ENCODE results near the gene C2CD3. TPM values are rescaled to one million over a fixed set of nuclear protein-coding genes. Genes with fewer than 3 reads are reported as not detected.

C2CD3 gene, protein sequence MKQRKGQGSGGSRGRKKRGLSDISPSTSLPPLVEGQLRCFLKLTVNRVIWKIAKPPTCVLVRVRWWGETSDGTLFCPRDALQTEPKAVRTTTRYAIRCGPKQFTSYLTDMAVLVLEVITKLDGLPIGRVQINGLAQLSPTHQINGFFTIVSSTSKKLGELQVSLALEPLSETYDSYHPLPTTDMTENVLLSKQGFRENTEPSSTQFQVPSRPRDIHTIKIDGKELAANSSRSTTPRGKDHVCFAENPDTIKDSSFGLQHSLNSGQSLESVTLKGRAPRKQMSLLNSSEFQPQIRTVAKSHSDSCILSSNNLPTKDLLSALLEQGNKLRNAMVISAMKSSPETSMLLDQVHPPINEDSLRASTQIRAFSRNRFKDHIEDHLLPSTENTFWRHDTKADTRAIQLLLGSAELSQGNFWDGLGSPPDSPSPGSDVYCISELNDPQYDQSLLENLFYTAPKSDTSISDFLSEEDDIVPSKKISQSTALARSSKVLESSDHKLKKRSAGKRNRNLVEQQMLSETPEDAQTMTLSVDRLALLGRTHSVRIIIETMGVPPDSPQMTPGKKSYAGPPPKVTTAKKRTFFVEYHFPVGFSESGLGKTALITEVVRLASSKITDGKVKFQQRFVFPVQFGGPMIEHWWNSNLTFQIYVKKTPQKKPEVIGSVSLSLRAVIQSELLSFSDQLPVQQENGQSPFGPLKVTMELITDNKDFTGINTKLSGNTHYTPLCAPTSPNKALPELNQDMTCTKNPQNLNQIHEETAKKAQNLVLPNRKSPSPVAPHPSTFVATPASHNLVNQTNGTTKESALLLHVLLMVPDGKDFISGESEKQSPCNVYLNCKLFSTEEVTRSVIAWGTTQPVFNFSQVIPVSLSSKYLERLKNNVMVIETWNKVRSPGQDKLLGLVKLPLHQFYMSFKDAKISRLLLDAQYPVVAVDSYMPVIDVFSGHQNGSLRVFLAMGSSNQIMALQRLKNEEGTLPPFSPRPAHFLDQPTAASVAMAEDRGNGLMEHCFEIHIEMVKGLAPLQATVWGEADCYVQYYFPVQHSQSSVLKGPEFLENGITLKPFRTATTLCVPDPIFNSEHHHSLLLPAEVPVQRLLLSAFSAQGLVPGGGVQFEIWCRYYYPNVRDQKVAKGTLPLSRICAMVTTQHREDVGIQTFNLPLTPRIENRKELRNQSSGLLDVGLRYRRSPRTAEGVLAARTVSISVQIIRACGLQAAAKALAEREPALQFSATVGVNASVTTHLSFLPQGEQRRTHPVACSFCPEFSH (N-terminal part only)
- 22.3 TPM for polyA plus RNA-seq (2013, experiment 1 of 4)
- polyA plus RNA-seq (2013, experiment 2 of 4): 24.4 TPM
- polyA plus RNA-seq (2013, experiment 3 of 4): 18.0 TPM
- polyA plus RNA-seq (2013, experiment 4 of 4): 21.2 TPM

GRCh38 chr11:74170694-74171629 is at the start of gene C2CD3, which contains the start of gene PPME1:
Gene C2CD3 (minus strand): TSS chr11:74171002. CDS start chr11:74170792, 210 bp downstream.
Gene PPME1 (plus strand): TSS chr11:74171289. CDS start chr11:74171422, 133 bp downstream.
- Histone ChIP-seq H3K27ac (ENCODE audit: insufficient read depth, low read depth, low read length, poor library complexity, severe bottlenecking) (peak within 1 kb of the TSS; percentile 87), H3K36me3 (ENCODE audit: control insufficient read depth, insufficient read depth, low read length) (peaks cover 10% of the 10 kb centered on the region), H3K27me3 (ENCODE audit: control insufficient read depth, insufficient read depth, low read length, poor library complexity, severe bottlenecking) (no peaks in the 10 kb centered on the region), H3K9me3 (ENCODE audit: control insufficient read depth, low read length) (no peaks in the 10 kb centered on the region), H3K4me3 (ENCODE audit: insufficient read depth, low read depth, low read length) (peak within 1 kb of the TSS; percentile 97), H3K4me1 (ENCODE audit: control insufficient read depth, insufficient read depth, low read length) (peaks cover 20% of the 10 kb centered on the region)
- 0% methylated on average over 68 of the region's 68 CpGs for WGBS, 2 experiments

DNA sequence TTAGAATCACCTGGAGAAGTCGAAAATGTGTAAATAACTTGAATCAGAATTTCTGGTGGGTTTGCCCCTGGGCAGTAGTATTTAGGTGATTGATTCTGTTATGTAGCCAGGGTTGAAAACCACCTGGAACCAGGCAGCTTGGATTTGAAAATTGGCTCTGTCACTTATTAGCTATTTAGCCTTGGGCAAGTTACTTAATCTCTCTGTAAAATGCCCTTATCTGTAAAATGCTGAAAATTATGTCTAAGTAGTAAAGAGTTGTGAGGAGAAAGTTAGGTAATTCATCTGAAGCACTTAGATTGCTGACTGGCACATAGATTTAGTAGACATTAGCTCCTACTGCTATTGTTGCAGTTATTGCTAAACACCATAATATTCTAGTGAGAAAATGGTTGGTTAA is 49.6 kb upstream of the C2CD3 start:
- Histone ChIP-seq H3K4me1 (ENCODE audit: control insufficient read depth, insufficient read depth, low read length) (no peaks in the 10 kb centered on the region), H3K9me3 (ENCODE audit: control insufficient read depth, low read length) (no peaks in the 10 kb centered on the region), H3K4me3 (ENCODE audit: insufficient read depth, low read depth, low read length) (no peak overlapping the region), H3K36me3 (ENCODE audit: control insufficient read depth, insufficient read depth, low read length) (no peaks in the 10 kb centered on the region), H3K27me3 (ENCODE audit: control insufficient read depth, insufficient read depth, low read length, poor library complexity, severe bottlenecking) (no peaks in the 10 kb centered on the region), H3K27ac (ENCODE audit: insufficient read depth, low read depth, low read length, poor library complexity, severe bottlenecking) (no peak overlapping the region)
- 96 to 100% methylated on average over 1 of the region's 1 CpG for WGBS, 2 experiments

GRCh38 chr11:74212533-74212932 is 41.7 kb upstream of the C2CD3 start:
- H3K9me3 ChIP-seq (ENCODE audit: control insufficient read depth, low read length): no peaks in the 10 kb centered on the region
- no peaks in the 10 kb centered on the region for H3K4me1 ChIP-seq (ENCODE audit: control insufficient read depth, insufficient read depth, low read length)
- WGBS, 2 experiments: 93 to 98% methylated on average over 2 of the region's 2 CpGs
- no peak overlapping the region for H3K4me3 ChIP-seq (ENCODE audit: insufficient read depth, low read depth, low read length)
- H3K36me3 ChIP-seq (ENCODE audit: control insufficient read depth, insufficient read depth, low read length): peaks cover 7% of the 10 kb centered on the region
- no peak overlapping the region for H3K27ac ChIP-seq (ENCODE audit: insufficient read depth, low read depth, low read length, poor library complexity, severe bottlenecking)
- no peaks in the 10 kb centered on the region for H3K27me3 ChIP-seq (ENCODE audit: control insufficient read depth, insufficient read depth, low read length, poor library complexity, severe bottlenecking)

- Histone ChIP-seq H3K27me3 (ENCODE audit: control insufficient read depth, insufficient read depth, low read length, poor library complexity, severe bottlenecking) (no peaks in the 10 kb centered on the region), H3K9me3 (ENCODE audit: control insufficient read depth, low read length) (no peaks in the 10 kb centered on the region), H3K36me3 (ENCODE audit: control insufficient read depth, insufficient read depth, low read length) (peaks cover 9% of the 10 kb centered on the region), H3K4me3 (ENCODE audit: insufficient read depth, low read depth, low read length) (no peak overlapping the region), H3K27ac (ENCODE audit: insufficient read depth, low read depth, low read length, poor library complexity, severe bottlenecking) (no peak overlapping the region), H3K4me1 (ENCODE audit: control insufficient read depth, insufficient read depth, low read length) (no peaks in the 10 kb centered on the region)
These were observed 37.7 kb upstream of the C2CD3 start for GRCh38 chr11:74208507-74208906.

DNA sequence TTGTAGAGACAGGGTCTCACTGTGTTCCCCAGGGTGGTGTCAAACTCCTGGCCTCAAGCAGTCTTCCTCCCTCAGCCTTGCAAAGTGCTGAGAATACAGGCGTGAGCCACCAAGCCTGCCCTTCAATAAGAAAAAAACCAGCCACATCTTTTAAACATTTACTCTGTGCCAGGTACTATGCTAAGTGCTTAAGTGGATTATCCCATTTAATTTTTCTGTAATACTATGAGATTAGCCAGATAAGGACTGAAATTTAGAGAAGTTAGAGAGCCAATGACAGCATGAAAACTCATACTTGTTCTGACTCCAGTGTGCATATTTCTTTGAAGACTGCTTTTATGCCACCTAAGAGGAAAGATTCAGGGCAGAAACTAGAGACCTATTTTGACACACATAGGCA is 35.9 kb upstream of the C2CD3 start:
- H3K27me3 ChIP-seq (ENCODE audit: control insufficient read depth, insufficient read depth, low read length, poor library complexity, severe bottlenecking): no peaks in the 10 kb centered on the region
- 93 to 100% methylated on average over 1 of the region's 1 CpG for WGBS, 2 experiments
- peaks cover 9% of the 10 kb centered on the region for H3K36me3 ChIP-seq (ENCODE audit: control insufficient read depth, insufficient read depth, low read length)
- H3K27ac ChIP-seq (ENCODE audit: insufficient read depth, low read depth, low read length, poor library complexity, severe bottlenecking): no peak overlapping the region
- H3K9me3 ChIP-seq (ENCODE audit: control insufficient read depth, low read length): no peaks in the 10 kb centered on the region
- H3K4me3 ChIP-seq (ENCODE audit: insufficient read depth, low read depth, low read length): no peak overlapping the region
- no peaks in the 10 kb centered on the region for H3K4me1 ChIP-seq (ENCODE audit: control insufficient read depth, insufficient read depth, low read length)

DNA sequence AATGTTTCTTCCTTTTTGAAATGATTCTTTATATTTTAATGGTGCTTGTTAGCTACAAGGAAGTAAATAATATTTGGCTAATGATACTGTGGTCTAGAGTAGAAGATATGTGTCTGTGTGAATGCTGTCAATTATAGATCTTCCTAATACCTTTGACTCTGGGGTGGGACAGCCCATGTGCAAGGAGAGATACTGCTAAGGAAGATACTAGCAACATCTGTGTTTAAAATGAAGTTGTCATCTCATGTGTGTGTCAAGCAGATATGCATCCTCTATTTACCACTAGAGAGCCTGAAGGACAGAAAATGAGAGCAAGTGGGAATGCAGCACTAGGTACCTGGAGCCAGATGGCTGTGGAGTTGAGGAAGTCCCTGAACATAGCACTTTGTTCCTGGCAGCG is 34.4 kb upstream of the C2CD3 start:
- Histone ChIP-seq H3K36me3 (ENCODE audit: control insufficient read depth, insufficient read depth, low read length) (peaks cover 9% of the 10 kb centered on the region), H3K4me1 (ENCODE audit: control insufficient read depth, insufficient read depth, low read length) (no peaks in the 10 kb centered on the region), H3K4me3 (ENCODE audit: insufficient read depth, low read depth, low read length) (no peak overlapping the region), H3K9me3 (ENCODE audit: control insufficient read depth, low read length) (no peaks in the 10 kb centered on the region), H3K27ac (ENCODE audit: insufficient read depth, low read depth, low read length, poor library complexity, severe bottlenecking) (no peak overlapping the region), H3K27me3 (ENCODE audit: control insufficient read depth, insufficient read depth, low read length, poor library complexity, severe bottlenecking) (no peaks in the 10 kb centered on the region)
- 83 to 91% methylated on average over 1 of the region's 1 CpG for WGBS, 2 experiments

DNA sequence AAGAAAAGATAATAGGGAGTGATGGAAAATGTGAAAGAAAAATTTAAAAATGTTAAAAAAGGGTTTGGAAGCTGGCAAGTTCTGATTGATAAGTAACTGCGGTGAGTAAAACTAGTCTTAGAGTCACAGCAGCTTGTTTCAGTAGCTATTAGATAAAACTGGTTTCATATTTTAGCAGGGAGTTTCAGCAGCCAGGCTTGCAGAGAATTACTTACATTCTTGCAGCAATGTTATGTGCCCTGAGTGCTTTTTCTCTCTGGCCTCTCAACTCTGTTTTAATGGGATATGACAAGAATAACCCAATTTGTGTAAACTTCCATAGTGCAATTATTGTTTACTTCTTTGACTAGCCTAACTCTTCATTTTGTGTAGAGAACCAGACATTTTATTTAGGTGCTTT is 33.9 kb upstream of the C2CD3 start:
- Histone ChIP-seq H3K4me1 (ENCODE audit: control insufficient read depth, insufficient read depth, low read length) (no peaks in the 10 kb centered on the region), H3K4me3 (ENCODE audit: insufficient read depth, low read depth, low read length) (no peak overlapping the region), H3K27me3 (ENCODE audit: control insufficient read depth, insufficient read depth, low read length, poor library complexity, severe bottlenecking) (no peaks in the 10 kb centered on the region), H3K9me3 (ENCODE audit: control insufficient read depth, low read length) (no peaks in the 10 kb centered on the region), H3K36me3 (ENCODE audit: control insufficient read depth, insufficient read depth, low read length) (peaks cover 9% of the 10 kb centered on the region), H3K27ac (ENCODE audit: insufficient read depth, low read depth, low read length, poor library complexity, severe bottlenecking) (no peak overlapping the region)
- 95 to 97% methylated on average over 1 of the region's 1 CpG for WGBS, 2 experiments

DNA sequence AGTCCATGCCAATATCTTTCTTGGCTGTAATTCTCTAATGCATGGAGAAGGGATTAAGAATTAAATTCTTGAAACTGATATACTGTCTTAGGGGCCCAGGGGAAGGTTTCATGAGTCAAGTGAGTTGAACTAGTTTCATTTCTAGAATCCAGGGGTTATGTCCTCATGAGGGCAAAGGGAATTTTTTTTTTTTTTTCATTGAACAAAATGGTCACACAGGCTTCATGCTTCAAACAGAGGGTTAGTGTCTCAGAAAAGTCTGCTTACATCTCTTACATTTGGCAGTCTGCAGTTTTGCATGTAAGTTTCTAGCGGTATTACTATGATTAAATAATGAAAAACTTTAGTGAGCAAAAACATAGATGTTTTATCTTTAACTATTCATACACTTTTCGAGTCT is 33.2 kb upstream of the C2CD3 start:
- Histone ChIP-seq H3K4me1 (ENCODE audit: control insufficient read depth, insufficient read depth, low read length) (no peaks in the 10 kb centered on the region), H3K27ac (ENCODE audit: insufficient read depth, low read depth, low read length, poor library complexity, severe bottlenecking) (no peak overlapping the region), H3K36me3 (ENCODE audit: control insufficient read depth, insufficient read depth, low read length) (peaks cover 3% of the 10 kb centered on the region), H3K9me3 (ENCODE audit: control insufficient read depth, low read length) (no peaks in the 10 kb centered on the region), H3K27me3 (ENCODE audit: control insufficient read depth, insufficient read depth, low read length, poor library complexity, severe bottlenecking) (no peaks in the 10 kb centered on the region), H3K4me3 (ENCODE audit: insufficient read depth, low read depth, low read length) (no peak overlapping the region)
- 86% methylated on average over 2 of the region's 2 CpGs; no CpG with 5 or more reads in 1 of the 2 experiments for WGBS, 2 experiments

Measured in ectodermal cell (in vitro differentiated cells).